ENCODE data around the gene NCOA7. TPM values are rescaled to one million over a fixed set of nuclear protein-coding genes. Genes with fewer than 3 reads are reported as not detected.

NCOA7 gene
- total RNA-seq, 1 experiment from 2014 or later: 13.8 TPM

DNA sequence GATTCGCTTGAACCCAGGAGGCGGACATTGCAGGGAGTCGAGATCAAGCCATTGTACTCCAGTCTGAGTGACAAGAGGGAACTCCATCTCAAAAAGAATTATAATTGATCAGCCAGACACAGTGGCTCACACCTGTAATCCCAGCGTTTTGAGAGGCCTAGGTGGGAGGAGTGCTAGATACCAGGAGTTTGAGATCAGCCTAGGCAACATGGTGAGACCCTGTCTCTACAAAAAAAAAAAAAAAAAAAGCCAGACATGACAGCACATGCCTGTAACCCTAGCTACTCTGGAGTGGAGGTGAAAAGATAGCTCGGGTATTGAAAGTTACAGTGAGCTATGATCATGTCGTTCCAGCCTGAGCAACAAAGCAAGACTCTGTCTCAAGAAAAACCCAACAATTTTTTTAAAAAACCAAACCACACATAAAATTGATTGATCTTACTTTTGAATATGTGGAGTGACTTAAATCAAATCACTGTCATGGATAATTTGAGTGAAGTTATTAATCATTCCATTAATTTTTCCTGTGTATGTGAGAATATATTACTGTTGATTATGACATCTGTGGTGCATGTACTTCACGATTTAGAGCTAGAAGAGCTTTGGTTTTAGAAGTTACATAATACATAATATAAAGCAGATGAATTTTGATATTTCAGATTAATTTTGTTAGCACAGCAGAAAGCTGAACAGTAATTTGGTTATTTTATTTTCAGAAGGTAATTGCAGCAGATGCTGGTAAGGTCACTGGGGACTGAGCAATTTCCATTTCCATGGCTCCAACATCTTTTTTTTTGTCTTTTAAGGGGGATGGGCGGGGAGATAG lies 34.4 kb downstream of the NCOA7 start:
- Histone ChIP-seq H3K27ac (ENCODE audit: low read depth, low read length) (no peak overlapping the region), H3K4me1 (ENCODE audit: control insufficient read depth in 1 of 2, insufficient read depth in 2 of 2, low read length in 2 of 2) (peaks cover 11 to 14% of the 10 kb centered on the region in 2 experiments), H3K27me3 (ENCODE audit: insufficient read depth, low read length) (no peaks in the 10 kb centered on the region), H3K4me2 (ENCODE audit: low read length) (no peak overlapping the region), H3K4me3 (replicated peaks in 1 of 2; ENCODE audit: low read depth in 1 of 2, low read length in 2 of 2) (no peak overlapping the region), H2AFZ (ENCODE audit: low read depth, low read length, poor library complexity, severe bottlenecking) (no peak overlapping the region), H3K36me3 (ENCODE audit: control insufficient read depth in 1 of 2, insufficient read depth in 2 of 2, low read length in 2 of 2) (no peaks in the 10 kb centered on the region), H3K9ac (ENCODE audit: low read length) (no peak overlapping the region), H4K20me1 (ENCODE audit: insufficient read depth) (no peaks in the 10 kb centered on the region), H3K79me2 (ENCODE audit: insufficient read depth, low read length) (no peaks in the 10 kb centered on the region), H3K9me2 (ENCODE audit: insufficient read depth) (no peaks in the 10 kb centered on the region), H3K9me3 (ENCODE audit: control insufficient read depth in 1 of 2, insufficient read depth in 1 of 2, low read depth in 1 of 2, low read length in 2 of 2) (no peaks in the 10 kb centered on the region)
- intact Hi-C loops (cut with micrococcal nuclease): no loop called here
- DNase-seq (ENCODE audit: low read depth, low spot score) (no peak), ATAC-seq (no peak)
- no TSS peak for BruUV-seq (replicated peaks)
- RAD21 ChIA-PET (ENCODE audit: low non-redundant PET in 1 of 2, low total read pairs in 2 of 2, uncharacterized antibody in 2 of 2, unreplicated experiment in 2 of 2): no interaction called here
- TF ChIP-seq CBX3 (IDR thresholded peaks at IDR 0.05; ENCODE audit: low read depth) (no peak), ELF1 (IDR thresholded peaks at IDR 0.05; ENCODE audit: borderline replicate concordance, low read depth) (no peak), POLR2AphosphoS5 (IDR thresholded peaks at IDR 0.05; ENCODE audit: low read depth, low read length) (no peak)
- CTCF ChIA-PET: no interaction called here
- POLR2A ChIA-PET: no interaction called here

DNA sequence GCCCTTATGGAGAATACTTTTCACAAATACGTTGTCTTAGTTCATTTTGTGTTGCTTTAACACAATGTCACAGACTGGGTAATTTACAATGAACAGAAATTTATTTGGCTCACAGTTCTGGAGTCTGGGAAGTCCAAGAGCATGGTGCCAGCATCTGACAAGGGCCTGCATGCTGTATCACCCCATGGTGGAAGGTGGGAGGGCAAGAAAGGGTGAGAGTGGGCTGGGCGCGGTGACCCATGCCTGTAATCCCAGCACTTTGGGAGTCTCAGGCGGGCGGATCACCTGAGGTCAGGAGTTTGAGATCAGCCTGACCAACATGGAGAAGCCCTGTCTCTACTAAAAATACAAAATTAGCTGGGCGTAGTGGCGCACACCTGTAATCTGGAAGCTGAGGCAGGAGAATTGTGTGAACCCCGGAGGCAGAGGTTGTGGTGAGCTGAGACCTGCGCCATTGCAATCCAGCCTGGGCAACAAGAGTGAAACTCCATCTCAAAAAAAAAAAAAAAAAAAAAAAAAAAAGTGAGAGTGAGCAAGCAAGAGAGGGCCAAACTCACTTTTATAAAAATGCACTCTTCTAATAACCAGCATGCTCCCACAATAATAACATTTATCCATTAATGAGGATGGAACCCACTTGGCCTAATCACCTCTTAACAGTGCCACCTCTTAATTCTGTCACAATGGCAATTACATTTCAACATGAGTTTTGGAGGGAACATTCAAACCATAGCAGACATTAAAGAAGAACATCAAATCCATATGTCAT lies 36.1 kb downstream of the NCOA7 start:
- no peaks in the 10 kb centered on the region for H3K79me2 ChIP-seq (ENCODE audit: insufficient read depth, low read length)
- H3K9me2 ChIP-seq (ENCODE audit: insufficient read depth): no peaks in the 10 kb centered on the region
- no peak overlapping the region for H3K27ac ChIP-seq (ENCODE audit: low read depth, low read length)
- no peak overlapping the region for H3K4me3 ChIP-seq (replicated peaks in 1 of 2; ENCODE audit: low read depth in 1 of 2, low read length in 2 of 2)
- H3K36me3 ChIP-seq (ENCODE audit: control insufficient read depth in 1 of 2, insufficient read depth in 2 of 2, low read length in 2 of 2): no peaks in the 10 kb centered on the region
- no peaks in the 10 kb centered on the region for H3K27me3 ChIP-seq (ENCODE audit: insufficient read depth, low read length)
- intact Hi-C loops (cut with micrococcal nuclease): no loop called here
- H4K20me1 ChIP-seq (ENCODE audit: insufficient read depth): no peaks in the 10 kb centered on the region
- DNase-seq (ENCODE audit: low read depth, low spot score): no peak
- H3K9me3 ChIP-seq (ENCODE audit: control insufficient read depth in 1 of 2, insufficient read depth in 1 of 2, low read depth in 1 of 2, low read length in 2 of 2): no peaks in the 10 kb centered on the region
- H2AFZ ChIP-seq (ENCODE audit: low read depth, low read length, poor library complexity, severe bottlenecking): no peak overlapping the region
- TF ChIP-seq CBX3 (IDR thresholded peaks at IDR 0.05; ENCODE audit: low read depth) (no peak), YY1 (IDR thresholded peaks at IDR 0.05; ENCODE audit: extremely low read depth, insufficient replicate concordance, low read depth, low read length) (no peak), ZNF274 (IDR thresholded peaks at IDR 0.05; ENCODE audit: low read depth, low read length) (no peak)
- TF ChIP-seq, protein P1, sequence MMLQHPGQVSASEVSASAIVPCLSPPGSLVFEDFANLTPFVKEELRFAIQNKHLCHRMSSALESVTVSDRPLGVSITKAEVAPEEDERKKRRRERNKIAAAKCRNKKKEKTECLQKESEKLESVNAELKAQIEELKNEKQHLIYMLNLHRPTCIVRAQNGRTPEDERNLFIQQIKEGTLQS (IDR thresholded peaks at IDR 0.05): no peak
- TF ChIP-seq, protein P2, sequence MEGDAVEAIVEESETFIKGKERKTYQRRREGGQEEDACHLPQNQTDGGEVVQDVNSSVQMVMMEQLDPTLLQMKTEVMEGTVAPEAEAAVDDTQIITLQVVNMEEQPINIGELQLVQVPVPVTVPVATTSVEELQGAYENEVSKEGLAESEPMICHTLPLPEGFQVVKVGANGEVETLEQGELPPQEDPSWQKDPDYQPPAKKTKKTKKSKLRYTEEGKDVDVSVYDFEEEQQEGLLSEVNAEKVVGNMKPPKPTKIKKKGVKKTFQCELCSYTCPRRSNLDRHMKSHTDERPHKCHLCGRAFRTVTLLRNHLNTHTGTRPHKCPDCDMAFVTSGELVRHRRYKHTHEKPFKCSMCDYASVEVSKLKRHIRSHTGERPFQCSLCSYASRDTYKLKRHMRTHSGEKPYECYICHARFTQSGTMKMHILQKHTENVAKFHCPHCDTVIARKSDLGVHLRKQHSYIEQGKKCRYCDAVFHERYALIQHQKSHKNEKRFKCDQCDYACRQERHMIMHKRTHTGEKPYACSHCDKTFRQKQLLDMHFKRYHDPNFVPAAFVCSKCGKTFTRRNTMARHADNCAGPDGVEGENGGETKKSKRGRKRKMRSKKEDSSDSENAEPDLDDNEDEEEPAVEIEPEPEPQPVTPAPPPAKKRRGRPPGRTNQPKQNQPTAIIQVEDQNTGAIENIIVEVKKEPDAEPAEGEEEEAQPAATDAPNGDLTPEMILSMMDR (IDR thresholded peaks at IDR 0.05 in 2 of 3, conservative IDR thresholded peaks at IDR 0.05 in 1 of 3; ENCODE audit: borderline replicate concordance in 1 of 3, insufficient read depth in 1 of 3, low read depth in 2 of 3, low read length in 2 of 3): no peak
- ChIA-PET CTCF (no interaction called here), RAD21 (ENCODE audit: low non-redundant PET in 1 of 2, low total read pairs in 2 of 2, uncharacterized antibody in 2 of 2, unreplicated experiment in 2 of 2) (no interaction called here), POLR2A (no interaction called here)
- peaks cover 6% of the 10 kb centered on the region in 2 experiments for H3K4me1 ChIP-seq (ENCODE audit: control insufficient read depth in 1 of 2, insufficient read depth in 2 of 2, low read length in 2 of 2)
- ATAC-seq: no peak
- no peak overlapping the region for H3K9ac ChIP-seq (ENCODE audit: low read length)
- BruUV-seq (replicated peaks): no TSS peak
- no peak overlapping the region for H3K4me2 ChIP-seq (ENCODE audit: low read length)
